Stimulated activated naive CD8-positive, alpha-beta T cell treated with anti-CD3 and anti-CD28 coated beads, Interleukin-15, Interleukin-2, amounts not matched to agents 100 U/mL and 50 U/mL, for 24 hours (primary cell): ENCODE results near the gene TRIM66.

Experiments
- ATAC-seq: fragments of 150-1000 bp; cut with Tn5 transposase; one replicate; pipeline ENCODE4 v1.10.0; 2021
- DNase-seq: peaks from one replicate; pipeline ENCODE4 v3.0.0; 2021

TRIM66 gene

GRCh38 chr11:8654503-8654902 lies 28.0 kb downstream of the TRIM66 start:
- ATAC-seq (no peak), DNase-seq (no peak)

GRCh38 chr11:8652140-8652539 lies 30.3 kb downstream of the TRIM66 start:
- no peak for ATAC-seq

GRCh38 chr11:8650401-8650990 lies 32.0 kb downstream of the TRIM66 start:
- ATAC-seq: no peak
- no peak for DNase-seq

More at GRCh38 chr11:8652140-8652539, 30.3 kb downstream of the TRIM66 start:
- no peak for DNase-seq

GRCh38 chr11:8649361-8649760 lies 33.1 kb downstream of the TRIM66 start:
- DNase-seq (no peak), ATAC-seq (no peak)

GRCh38 chr11:8646873-8647272 lies 35.6 kb downstream of the TRIM66 start:
- no peak for ATAC-seq
- no peak for DNase-seq

GRCh38 chr11:8642196-8642841 lies 40.1 kb downstream of the TRIM66 start:
- ATAC-seq (no peak), DNase-seq (no peak)

GRCh38 chr11:8641332-8641731 lies 41.1 kb downstream of the TRIM66 start:
- peak; percentile 9 for ATAC-seq
- DNase-seq: no peak

- ATAC-seq (no peak), DNase-seq (no peak)
Measured at GRCh38 chr11:8640267-8640906, 42.1 kb downstream of the TRIM66 start.

GRCh38 chr11:8639655-8640054 lies 42.8 kb downstream of the TRIM66 start:
- ATAC-seq (no peak), DNase-seq (no peak)

GRCh38 chr11:8638300-8638699 lies 44.2 kb downstream of the TRIM66 start:
- DNase-seq (no peak), ATAC-seq (no peak)

- ATAC-seq (no peak), DNase-seq (no peak)
Measured at GRCh38 chr11:8636127-8636526, 46.3 kb downstream of the TRIM66 start.

- ATAC-seq: no peak
- no peak for DNase-seq
Measured at GRCh38 chr11:8634498-8634897, 48.0 kb downstream of the TRIM66 start.

GRCh38 chr11:8631395-8632118 lies 50.9 kb downstream of the TRIM66 start:
- DNase-seq: no peak
- no peak for ATAC-seq

GRCh38 chr11:8624698-8625097 lies 57.8 kb downstream of the TRIM66 start:
- DNase-seq: no peak
- no peak for ATAC-seq

- no peak for DNase-seq
- no peak for ATAC-seq
Measured at GRCh38 chr11:8621147-8621546, 61.3 kb downstream of the TRIM66 start.

GRCh38 chr11:8617063-8617462 lies 65.4 kb downstream of the TRIM66 start:
- no peak for ATAC-seq
- DNase-seq: no peak

- ATAC-seq: no peak
- no peak for DNase-seq
Measured at GRCh38 chr11:8615291-8616032, 67.0 kb downstream of the TRIM66 start.

GRCh38 chr11:8614497-8614896 lies 68.0 kb downstream of the TRIM66 start:
- DNase-seq (no peak), ATAC-seq (no peak)

GRCh38 chr11:8613036-8613435 lies 69.4 kb downstream of the TRIM66 start:
- ATAC-seq: no peak

GRCh38 chr11:8612522-8612921 lies 69.9 kb downstream of the TRIM66 start:
- DNase-seq (no peak), ATAC-seq (no peak)

More at GRCh38 chr11:8613036-8613435, 69.4 kb downstream of the TRIM66 start:
- no peak for DNase-seq

GRCh38 chr11:8610532-8611116 lies 71.8 kb downstream of the TRIM66 start:
- DNase-seq (peak; percentile 9), ATAC-seq (no peak)

- DNase-seq: no peak
Measured at GRCh38 chr11:8608652-8609051, 73.8 kb downstream of the TRIM66 start.

More at GRCh38 chr11:8608652-8609051, 73.8 kb downstream of the TRIM66 start:
- ATAC-seq: no peak
